ENCODE data around the gene FBXW4. TPM values are rescaled to one million over a fixed set of nuclear protein-coding genes. Genes with fewer than 3 reads are reported as not detected.
"Not testable (repeated sequence)": the region's sequence is repeated elsewhere in the genome, so short reads cannot be mapped to it uniquely, and the experiment has no call there.

The FBXW4 gene
- total RNA-seq, 1 experiment from 2014 or later = 38.2 TPM

DNA sequence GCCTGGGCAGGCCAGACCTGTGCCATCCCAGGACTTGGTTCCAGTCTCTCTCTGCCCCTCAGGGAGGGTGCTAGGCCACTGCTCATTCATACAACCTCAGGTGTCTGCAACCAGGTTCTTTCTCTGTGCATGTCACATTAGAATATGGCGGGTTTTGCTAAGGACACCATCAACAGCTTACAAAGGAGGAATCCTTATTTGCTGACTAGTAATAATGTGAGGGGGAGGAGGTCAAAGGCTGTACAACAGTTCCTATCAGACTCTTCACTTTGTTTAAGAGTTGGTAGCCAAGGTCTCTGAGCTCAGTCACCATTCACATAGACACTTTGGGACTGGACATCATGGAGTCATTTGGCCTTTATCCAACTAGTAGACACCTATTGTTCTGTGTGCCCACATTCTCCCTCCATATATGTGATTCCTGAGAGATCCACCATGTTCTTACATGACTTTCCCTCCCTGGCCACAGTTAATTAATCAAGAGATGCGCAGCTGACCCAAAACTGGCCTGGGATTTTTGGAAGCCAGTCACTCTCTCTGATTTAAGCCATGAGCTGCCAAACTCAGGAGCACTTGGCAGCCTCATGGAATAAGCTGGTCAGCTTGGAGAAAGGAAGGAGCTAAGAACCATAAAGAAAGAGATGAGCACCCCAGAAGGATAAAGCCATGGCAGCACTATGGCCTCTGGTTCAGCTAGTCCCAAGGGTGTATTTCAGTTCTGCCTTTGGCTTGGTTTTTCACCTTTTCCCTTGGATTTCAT is 55.6 kb downstream of the FBXW4 start:
- H3K9me2 ChIP-seq (ENCODE audit: insufficient read depth) = no peaks in the 10 kb centered on the region
- no peak overlapping the region for H2AFZ ChIP-seq
- H3K9me3 ChIP-seq (ENCODE audit: insufficient read depth, low read depth) = no peaks in the 10 kb centered on the region
- intact Hi-C loops (cut with micrococcal nuclease; ENCODE audit: unreplicated experiment) = no loop called here
- no peak overlapping the region for H3K4me3 ChIP-seq
- no peaks in the 10 kb centered on the region for H3K4me1 ChIP-seq (replicated peaks; ENCODE audit: insufficient read depth)
- no peaks in the 10 kb centered on the region for H3F3A ChIP-seq (ENCODE audit: insufficient read depth, low read depth)
- no peak overlapping the region for H3K4me2 ChIP-seq
- TF ChIP-seq EZH2 (IDR thresholded peaks at IDR 0.05; ENCODE audit: low read depth) = no peak
- TF ChIP-seq, protein P1, sequence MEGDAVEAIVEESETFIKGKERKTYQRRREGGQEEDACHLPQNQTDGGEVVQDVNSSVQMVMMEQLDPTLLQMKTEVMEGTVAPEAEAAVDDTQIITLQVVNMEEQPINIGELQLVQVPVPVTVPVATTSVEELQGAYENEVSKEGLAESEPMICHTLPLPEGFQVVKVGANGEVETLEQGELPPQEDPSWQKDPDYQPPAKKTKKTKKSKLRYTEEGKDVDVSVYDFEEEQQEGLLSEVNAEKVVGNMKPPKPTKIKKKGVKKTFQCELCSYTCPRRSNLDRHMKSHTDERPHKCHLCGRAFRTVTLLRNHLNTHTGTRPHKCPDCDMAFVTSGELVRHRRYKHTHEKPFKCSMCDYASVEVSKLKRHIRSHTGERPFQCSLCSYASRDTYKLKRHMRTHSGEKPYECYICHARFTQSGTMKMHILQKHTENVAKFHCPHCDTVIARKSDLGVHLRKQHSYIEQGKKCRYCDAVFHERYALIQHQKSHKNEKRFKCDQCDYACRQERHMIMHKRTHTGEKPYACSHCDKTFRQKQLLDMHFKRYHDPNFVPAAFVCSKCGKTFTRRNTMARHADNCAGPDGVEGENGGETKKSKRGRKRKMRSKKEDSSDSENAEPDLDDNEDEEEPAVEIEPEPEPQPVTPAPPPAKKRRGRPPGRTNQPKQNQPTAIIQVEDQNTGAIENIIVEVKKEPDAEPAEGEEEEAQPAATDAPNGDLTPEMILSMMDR (conservative IDR thresholded peaks at IDR 0.05) = no peak
- ChIA-PET POLR2A (ENCODE audit: unreplicated experiment) (no interaction called here), CTCF (no interaction called here)
- H3K27me3 ChIP-seq (ENCODE audit: insufficient read depth, low read depth) = no peaks in the 10 kb centered on the region
- no peaks in the 10 kb centered on the region for H3K36me3 ChIP-seq (ENCODE audit: low read depth)
- DNase-seq = no peak
- H4K20me1 ChIP-seq (ENCODE audit: insufficient read depth) = no peaks in the 10 kb centered on the region
- no peak overlapping the region for H3K27ac ChIP-seq
- no peaks in the 10 kb centered on the region for H3K79me2 ChIP-seq (ENCODE audit: low read depth)
- no TSS peak for BruUV-seq (replicated peaks)

DNA sequence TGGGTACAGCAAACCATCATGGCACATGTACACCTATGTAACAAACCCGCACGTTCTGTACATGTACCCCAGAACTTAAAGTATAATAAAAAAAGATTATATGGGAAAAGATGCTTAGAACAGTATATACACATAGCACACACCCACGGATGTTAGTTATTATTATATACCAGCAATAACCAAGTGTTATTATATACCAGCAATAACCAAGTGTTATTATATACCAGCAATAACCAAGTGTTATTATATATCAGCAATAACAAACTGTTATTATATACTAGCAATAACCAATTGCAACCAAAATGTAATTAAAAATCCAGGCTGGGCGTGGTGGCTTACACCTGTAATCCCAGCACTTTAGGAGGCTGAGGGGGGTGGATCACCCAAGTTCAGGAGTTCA is 61.5 kb downstream of the FBXW4 start:
- H3K27me3 ChIP-seq (ENCODE audit: insufficient read depth, low read depth); H3K9me3 ChIP-seq (ENCODE audit: insufficient read depth, low read depth); CTCF ChIA-PET; H3K79me2 ChIP-seq (ENCODE audit: low read depth); H3K4me1 ChIP-seq (replicated peaks; ENCODE audit: insufficient read depth); POLR2A ChIA-PET (ENCODE audit: unreplicated experiment); H4K20me1 ChIP-seq (ENCODE audit: insufficient read depth); H3K4me3 ChIP-seq; DNase-seq; H3K36me3 ChIP-seq (ENCODE audit: low read depth); H2AFZ ChIP-seq; H3K27ac ChIP-seq; H3F3A ChIP-seq (ENCODE audit: insufficient read depth, low read depth); intact Hi-C loops (cut with micrococcal nuclease; ENCODE audit: unreplicated experiment); BruUV-seq (replicated peaks); H3K9me2 ChIP-seq (ENCODE audit: insufficient read depth); H3K4me2 ChIP-seq: not testable (repeated sequence)

GRCh38 chr10:101631821-101632475 is 63.0 kb downstream of the FBXW4 start:
- H2AFZ ChIP-seq = no peak overlapping the region
- no peaks in the 10 kb centered on the region for H3K36me3 ChIP-seq (ENCODE audit: low read depth)
- no peaks in the 10 kb centered on the region for H4K20me1 ChIP-seq (ENCODE audit: insufficient read depth)
- CTCF ChIA-PET = no interaction called here
- no peak for DNase-seq
- H3K4me2 ChIP-seq = no peak overlapping the region
- no peaks in the 10 kb centered on the region for H3K79me2 ChIP-seq (ENCODE audit: low read depth)
- intact Hi-C loops (cut with micrococcal nuclease; ENCODE audit: unreplicated experiment) = no loop called here
- POLR2A ChIA-PET (ENCODE audit: unreplicated experiment) = no interaction called here
- H3K9me3 ChIP-seq (ENCODE audit: insufficient read depth, low read depth) = no peaks in the 10 kb centered on the region
- H3K27me3 ChIP-seq (ENCODE audit: insufficient read depth, low read depth) = no peaks in the 10 kb centered on the region
- H3K27ac ChIP-seq = no peak overlapping the region
- no peaks in the 10 kb centered on the region for H3K9me2 ChIP-seq (ENCODE audit: insufficient read depth)
- TF ChIP-seq, protein P1 (conservative IDR thresholded peaks at IDR 0.05) = no peak
- no peak for TF ChIP-seq EZH2 (IDR thresholded peaks at IDR 0.05; ENCODE audit: low read depth)
- no peak overlapping the region for H3K4me3 ChIP-seq
- H3K4me1 ChIP-seq (replicated peaks; ENCODE audit: insufficient read depth) = no peaks in the 10 kb centered on the region
- no TSS peak for BruUV-seq (replicated peaks)
- no peaks in the 10 kb centered on the region for H3F3A ChIP-seq (ENCODE audit: insufficient read depth, low read depth)

DNA sequence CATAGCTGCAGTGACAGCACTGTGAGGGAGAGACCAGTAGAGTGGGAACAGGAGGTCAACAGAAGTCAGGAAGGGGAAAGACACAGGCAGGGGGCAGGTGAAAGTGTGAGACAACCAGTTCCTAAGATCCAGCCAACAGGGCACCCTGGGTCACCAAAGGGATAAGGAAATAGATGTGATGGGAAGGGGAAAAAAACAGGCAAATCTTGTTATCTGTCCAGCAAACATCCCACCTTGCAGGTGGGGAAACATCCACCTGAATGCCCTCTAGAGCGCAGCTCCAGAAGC is 64.4 kb downstream of the FBXW4 start:
- Histone ChIP-seq H3K9me3 (ENCODE audit: insufficient read depth, low read depth) (no peaks in the 10 kb centered on the region), H2AFZ (no peak overlapping the region), H3K4me1 (replicated peaks; ENCODE audit: insufficient read depth) (no peaks in the 10 kb centered on the region), H3K79me2 (ENCODE audit: low read depth) (no peaks in the 10 kb centered on the region), H4K20me1 (ENCODE audit: insufficient read depth) (no peaks in the 10 kb centered on the region), H3K9me2 (ENCODE audit: insufficient read depth) (no peaks in the 10 kb centered on the region), H3K4me2 (no peak overlapping the region), H3F3A (ENCODE audit: insufficient read depth, low read depth) (no peaks in the 10 kb centered on the region), H3K27me3 (ENCODE audit: insufficient read depth, low read depth) (no peaks in the 10 kb centered on the region), H3K27ac (no peak overlapping the region), H3K4me3 (no peak overlapping the region), H3K36me3 (ENCODE audit: low read depth) (no peaks in the 10 kb centered on the region)
- DNase-seq = no peak
- ChIA-PET CTCF (no interaction called here), POLR2A (ENCODE audit: unreplicated experiment) (no interaction called here)
- no TSS peak for BruUV-seq (replicated peaks)
- TF ChIP-seq, protein P1 (conservative IDR thresholded peaks at IDR 0.05) = no peak
- TF ChIP-seq EZH2 (IDR thresholded peaks at IDR 0.05; ENCODE audit: low read depth) = no peak
- intact Hi-C loops (cut with micrococcal nuclease; ENCODE audit: unreplicated experiment) = no loop called here
